LNCAP (cell line): ENCODE data around the gene GLOD5.

Experiments
- TF ChIP-seq, protein P1 (sequence below): fragments of 450-650 bp; IDR thresholded peaks from 2 replicates; pipeline ENCODE4 v1.5.1; 2017; ENCODE audit warnings: mild to moderate bottlenecking

The GLOD5 gene

DNA sequence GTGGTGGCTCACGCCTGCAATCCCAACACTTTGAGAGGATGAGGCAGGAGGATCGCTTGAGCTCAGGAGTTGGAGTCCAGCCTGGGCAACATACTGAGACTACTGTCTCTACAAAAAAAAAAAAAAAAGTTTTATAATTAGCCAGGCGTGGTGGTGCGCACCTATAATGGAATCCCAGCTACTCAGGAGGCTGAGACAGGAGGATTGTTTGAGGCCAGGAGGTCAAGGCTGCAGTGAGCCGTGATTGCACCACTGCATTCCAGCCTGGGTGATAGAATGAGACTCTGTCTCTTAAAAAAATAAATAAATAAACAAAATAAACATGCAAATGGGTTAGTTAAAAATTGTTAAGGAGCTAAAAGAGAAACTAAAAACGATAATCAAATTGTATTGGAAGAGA is 7.7 kb downstream of the GLOD5 start:
- TF ChIP-seq, protein P1, sequence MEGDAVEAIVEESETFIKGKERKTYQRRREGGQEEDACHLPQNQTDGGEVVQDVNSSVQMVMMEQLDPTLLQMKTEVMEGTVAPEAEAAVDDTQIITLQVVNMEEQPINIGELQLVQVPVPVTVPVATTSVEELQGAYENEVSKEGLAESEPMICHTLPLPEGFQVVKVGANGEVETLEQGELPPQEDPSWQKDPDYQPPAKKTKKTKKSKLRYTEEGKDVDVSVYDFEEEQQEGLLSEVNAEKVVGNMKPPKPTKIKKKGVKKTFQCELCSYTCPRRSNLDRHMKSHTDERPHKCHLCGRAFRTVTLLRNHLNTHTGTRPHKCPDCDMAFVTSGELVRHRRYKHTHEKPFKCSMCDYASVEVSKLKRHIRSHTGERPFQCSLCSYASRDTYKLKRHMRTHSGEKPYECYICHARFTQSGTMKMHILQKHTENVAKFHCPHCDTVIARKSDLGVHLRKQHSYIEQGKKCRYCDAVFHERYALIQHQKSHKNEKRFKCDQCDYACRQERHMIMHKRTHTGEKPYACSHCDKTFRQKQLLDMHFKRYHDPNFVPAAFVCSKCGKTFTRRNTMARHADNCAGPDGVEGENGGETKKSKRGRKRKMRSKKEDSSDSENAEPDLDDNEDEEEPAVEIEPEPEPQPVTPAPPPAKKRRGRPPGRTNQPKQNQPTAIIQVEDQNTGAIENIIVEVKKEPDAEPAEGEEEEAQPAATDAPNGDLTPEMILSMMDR = no peak

DNA sequence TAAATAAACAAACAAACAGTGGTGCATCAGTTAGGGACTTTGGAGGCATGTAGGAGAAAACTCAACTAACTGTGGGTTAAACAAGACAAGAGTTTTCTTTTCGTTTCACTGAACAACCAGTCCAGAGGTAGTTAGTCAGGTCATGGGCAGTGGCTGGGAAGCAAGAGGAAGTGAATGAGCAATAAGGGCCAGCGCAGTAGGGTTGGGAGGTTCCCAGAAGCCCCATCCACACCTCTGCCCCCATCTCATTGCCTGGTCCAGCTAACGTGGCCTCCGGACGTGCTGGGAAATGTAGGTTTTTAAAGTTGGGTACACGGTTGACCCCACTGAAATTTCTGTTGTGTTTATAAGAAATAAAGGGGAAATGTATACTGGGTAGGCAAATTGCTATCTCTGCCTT is 8.7 kb downstream of the GLOD5 start:
- TF ChIP-seq, protein P1 = no peak

DNA sequence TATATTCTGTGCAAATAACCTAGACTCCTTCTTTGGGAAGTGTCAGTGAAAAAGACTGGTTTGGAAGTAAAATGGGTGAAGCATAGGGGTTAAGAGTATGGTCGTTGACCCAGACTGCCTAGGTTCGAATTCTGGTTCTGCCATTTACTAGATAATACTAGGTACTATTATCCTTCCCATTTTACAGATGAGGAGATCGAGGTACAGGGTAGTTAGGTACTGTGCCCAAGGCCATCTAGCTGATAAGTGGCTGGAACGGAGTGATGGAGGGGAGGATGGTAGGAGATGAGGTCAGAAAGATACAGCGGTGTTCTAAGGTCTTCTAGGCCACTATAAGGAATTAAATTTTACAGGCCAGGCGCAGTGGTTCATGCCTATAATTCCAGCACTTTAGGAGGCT is 11.1 kb downstream of the GLOD5 start:
- TF ChIP-seq, protein P1 = no peak

DNA sequence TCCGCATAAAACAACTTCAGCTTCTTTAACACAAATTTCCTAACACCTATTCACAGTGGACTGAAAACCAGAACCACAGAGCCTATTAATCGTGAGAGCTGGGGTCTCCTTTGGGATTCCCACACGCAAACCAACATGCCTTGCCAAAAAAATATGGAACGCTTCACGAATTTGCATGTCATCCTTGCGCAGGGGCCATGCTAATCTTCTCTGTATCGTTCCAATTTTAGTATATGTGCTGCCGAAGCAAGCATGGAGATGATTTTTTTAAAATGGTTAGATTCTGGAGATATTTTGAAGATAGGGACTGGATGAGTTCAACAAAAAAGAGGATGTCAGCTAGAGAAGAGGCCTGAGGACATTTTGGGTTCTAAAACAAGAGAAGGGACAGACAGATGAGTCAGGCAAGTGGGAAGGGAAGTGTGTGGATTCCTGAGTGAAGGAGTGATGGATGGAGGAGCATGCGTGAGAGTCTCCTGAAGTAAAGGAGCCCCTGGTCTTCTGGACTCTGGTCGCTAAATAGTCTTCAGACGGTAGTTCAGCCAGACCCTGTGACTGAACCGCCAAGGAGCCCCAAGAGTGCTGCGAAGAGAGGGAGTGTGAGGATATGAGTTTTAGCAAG is 15.4 kb downstream of the GLOD5 start:
- TF ChIP-seq, protein P1 = no peak

DNA sequence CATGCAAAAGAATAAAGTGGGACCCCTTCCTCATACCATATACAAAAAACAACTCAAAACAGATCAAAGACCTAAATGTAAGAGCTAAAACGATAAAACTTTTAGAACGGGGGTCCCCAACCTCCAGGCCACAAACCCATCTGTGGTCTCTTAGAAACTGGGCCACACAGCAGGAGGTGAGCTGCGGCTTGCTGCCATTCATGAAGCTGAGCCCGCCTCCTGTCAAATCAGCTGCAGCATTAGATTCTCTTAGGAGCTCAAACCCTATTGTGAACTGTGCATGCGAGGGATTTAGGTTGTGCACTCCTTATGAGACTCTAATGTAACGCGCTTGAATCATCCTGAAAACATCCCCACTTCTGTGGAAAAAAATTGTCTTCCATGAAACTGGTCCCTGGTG is 17.9 kb downstream of the GLOD5 start:
- TF ChIP-seq, protein P1 = no peak

DNA sequence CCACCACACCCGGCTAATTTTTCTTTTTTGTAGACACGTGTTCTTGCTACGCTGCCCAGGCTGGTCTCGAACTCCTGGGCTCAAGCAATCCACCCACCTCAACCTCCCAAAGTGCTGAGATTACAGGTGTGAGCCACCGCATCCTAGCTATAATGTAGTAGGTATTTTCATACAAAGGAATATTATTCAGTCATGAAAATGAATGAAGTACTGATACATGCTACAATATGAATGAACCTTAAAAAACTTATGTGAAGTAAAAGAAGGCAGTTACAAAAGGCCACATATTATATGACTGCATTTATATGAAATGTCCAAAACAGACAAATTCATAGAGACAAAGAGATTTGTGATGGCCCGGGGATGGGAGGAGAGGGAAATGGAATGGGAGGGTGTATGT is 20.2 kb downstream of the GLOD5 start:
- TF ChIP-seq, protein P1 = no peak

DNA sequence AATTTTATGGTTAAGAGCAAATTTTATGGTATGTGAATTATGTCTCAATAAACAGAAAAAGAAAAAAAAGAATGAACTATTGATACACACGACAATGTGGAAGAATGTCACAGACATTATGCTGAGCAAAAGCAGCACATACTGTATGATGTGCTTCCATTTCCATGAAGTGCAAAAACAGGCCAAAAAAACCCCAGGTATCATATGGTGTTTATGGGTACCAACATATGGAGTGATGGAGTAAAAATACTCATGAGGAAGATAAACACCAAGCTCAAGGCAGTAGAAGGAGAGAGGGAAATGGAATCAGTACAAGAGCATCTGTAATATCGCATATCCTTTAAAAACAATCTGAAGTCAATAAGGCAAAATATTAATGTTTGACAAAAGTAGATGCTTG is 20.7 kb downstream of the GLOD5 start:
- TF ChIP-seq, protein P1 = no peak

DNA sequence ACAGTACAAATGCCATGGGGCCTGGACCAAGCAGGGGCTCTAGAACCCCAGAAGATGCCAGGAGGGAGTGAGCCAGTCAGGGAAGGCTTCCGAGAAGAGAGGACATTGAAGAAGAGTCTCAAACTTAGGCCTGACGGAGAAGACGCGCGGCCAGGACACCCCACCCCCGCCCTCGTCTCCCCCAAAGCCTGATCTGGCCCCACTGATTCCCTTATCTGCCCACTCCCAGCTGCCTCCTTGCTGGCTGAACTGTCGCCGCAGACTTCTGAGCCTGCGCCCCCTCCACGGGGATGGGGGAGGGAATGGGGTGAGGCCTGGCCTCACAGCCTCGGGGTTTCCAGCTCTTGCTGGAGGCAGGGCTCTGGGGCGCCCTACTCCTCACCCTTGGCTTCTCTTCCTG is 21.2 kb downstream of the GLOD5 start:
- TF ChIP-seq, protein P1 = no peak
